ENCODE results near the gene DYNLRB1. TPM values are rescaled to one million over a fixed set of nuclear protein-coding genes. Genes with fewer than 3 reads are reported as not detected.

Gene DYNLRB1
- total and polyA plus RNA-seq, 2 donors (not counting 1 experiment from before 2014, with no cell fraction given), result 55.3 to 120 TPM

DNA sequence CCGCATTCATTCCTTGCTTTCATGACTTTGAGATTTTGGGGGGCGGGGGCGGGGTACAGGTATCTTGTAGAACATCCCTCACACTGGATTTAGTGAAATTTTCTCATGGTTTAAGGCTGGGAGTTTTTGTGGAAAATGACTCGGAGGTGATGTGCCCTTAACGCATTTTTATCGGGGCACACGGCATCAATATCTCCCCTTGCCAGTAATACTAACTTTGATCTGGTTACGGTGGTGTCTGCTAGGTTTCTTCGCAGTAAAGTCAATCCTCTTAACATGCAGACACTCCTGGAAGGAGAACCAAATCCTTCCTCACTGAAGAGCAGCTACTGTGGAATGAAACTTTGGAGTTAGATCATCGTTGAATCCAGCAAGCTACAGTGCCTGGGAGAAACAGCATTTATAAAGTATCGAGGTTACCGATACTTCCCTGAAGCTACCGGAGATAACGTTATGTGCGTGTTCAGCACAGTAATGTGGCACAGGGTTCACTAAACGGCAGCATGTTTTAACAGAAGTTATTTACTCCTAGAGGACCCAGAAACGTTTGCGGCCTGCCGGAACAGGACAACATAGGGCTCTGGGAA lies 1.2 kb upstream of the DYNLRB1 start:
- no peaks in the 10 kb centered on the region for H3K27me3 Mint-ChIP-seq
- ATAC-seq (ENCODE audit: low read depth), result no peak
- peaks cover 5 to 10% of the 10 kb centered on the region in 2 donors for H3K4me1 ChIP-seq (ENCODE audit: control insufficient read depth in 2 of 2, insufficient read depth in 2 of 2, low read length in 2 of 2)
- ChIA-PET CTCF (interaction anchor here (0.7 to 5.3 kb wide), 12 partner anchors 8 to 255 kb away, joined by 3 to 38 read pairs (median 5); partner anchors contain the start of genes AHCY, ITCH and MAP1LC3A), POLR2A (interaction anchor here (0.9 kb wide), 1 partner anchor 162 kb away, joined by 8 read pairs; the partner anchor contains the start of gene PIGU)
- H3K27me3 ChIP-seq (replicated peaks in 1 of 4; ENCODE audit: control extremely low read depth in 1 of 4, control insufficient read depth in 3 of 4, insufficient read depth in 4 of 4, low read length in 3 of 4), result no peaks in the 10 kb centered on the region
- no peak for DNase-seq
- H3K9ac ChIP-seq (ENCODE audit: low read length), result peak overlapping the region; percentile 94
- TF ChIP-seq, protein P1, sequence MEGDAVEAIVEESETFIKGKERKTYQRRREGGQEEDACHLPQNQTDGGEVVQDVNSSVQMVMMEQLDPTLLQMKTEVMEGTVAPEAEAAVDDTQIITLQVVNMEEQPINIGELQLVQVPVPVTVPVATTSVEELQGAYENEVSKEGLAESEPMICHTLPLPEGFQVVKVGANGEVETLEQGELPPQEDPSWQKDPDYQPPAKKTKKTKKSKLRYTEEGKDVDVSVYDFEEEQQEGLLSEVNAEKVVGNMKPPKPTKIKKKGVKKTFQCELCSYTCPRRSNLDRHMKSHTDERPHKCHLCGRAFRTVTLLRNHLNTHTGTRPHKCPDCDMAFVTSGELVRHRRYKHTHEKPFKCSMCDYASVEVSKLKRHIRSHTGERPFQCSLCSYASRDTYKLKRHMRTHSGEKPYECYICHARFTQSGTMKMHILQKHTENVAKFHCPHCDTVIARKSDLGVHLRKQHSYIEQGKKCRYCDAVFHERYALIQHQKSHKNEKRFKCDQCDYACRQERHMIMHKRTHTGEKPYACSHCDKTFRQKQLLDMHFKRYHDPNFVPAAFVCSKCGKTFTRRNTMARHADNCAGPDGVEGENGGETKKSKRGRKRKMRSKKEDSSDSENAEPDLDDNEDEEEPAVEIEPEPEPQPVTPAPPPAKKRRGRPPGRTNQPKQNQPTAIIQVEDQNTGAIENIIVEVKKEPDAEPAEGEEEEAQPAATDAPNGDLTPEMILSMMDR (IDR thresholded peaks at IDR 0.05), result no peak
- TF ChIP-seq EZH2 (IDR thresholded peaks at IDR 0.05; ENCODE audit: borderline replicate concordance, insufficient read depth, low read depth, low read length, poor library complexity, severe bottlenecking), result no peak
- H3K27ac ChIP-seq (ENCODE audit: low read length in 2 of 2), result peak overlapping the region in 1 of 2 donors; percentile 85
- H3K36me3 ChIP-seq (replicated peaks in 1 of 2; ENCODE audit: control extremely low read depth in 1 of 2, control insufficient read depth in 1 of 2, extremely low read depth in 1 of 2, insufficient read depth in 2 of 2, low read length in 1 of 2), result peaks cover 3 to 7% of the 10 kb centered on the region in 2 experiments
- H3K9me3 ChIP-seq (ENCODE audit: control extremely low read depth in 1 of 3, control insufficient read depth in 2 of 3, insufficient read depth in 1 of 3, low read length in 2 of 3), result no peaks in the 10 kb centered on the region
- peak overlapping the region; percentile 83 for H3K4me2 ChIP-seq (replicated peaks; ENCODE audit: low read depth, low read length, poor library complexity, severe bottlenecking)
- intact Hi-C loops (cut with micrococcal nuclease), result loop anchor here (1.0 to 5.0 kb wide), 4 partner anchors 152 to 523 kb away; partner anchors contain the start of genes AHCY, EIF2S2, ITCH and RALY
- H3K79me2 ChIP-seq (ENCODE audit: control insufficient read depth, insufficient read depth, low read length), result peaks cover 42% of the 10 kb centered on the region
- WGBS (ENCODE audit: insufficient coverage), result 7% methylated on average over 10 of the region's 19 CpGs
- H3K4me1 Mint-ChIP-seq, result peaks cover 43% of the 10 kb centered on the region
- peak overlapping the region; percentile 97 for H3K27ac Mint-ChIP-seq
- peak overlapping the region; percentile 90 for H2AFZ ChIP-seq (ENCODE audit: insufficient read depth, low read depth, low read length, poor library complexity, severe bottlenecking)
- H4K20me1 ChIP-seq (ENCODE audit: control insufficient read depth, insufficient read depth, low read length, poor library complexity, severe bottlenecking), result peaks cover 14% of the 10 kb centered on the region
- peak overlapping the region; percentile 66 to 99 (median 95) for H3K4me3 ChIP-seq (ENCODE audit: control extremely low read depth in 1 of 5, extremely low read depth in 1 of 5, insufficient read depth in 1 of 5, low read depth in 2 of 5, low read length in 4 of 5)
- H3K9me3 Mint-ChIP-seq (ENCODE audit: insufficient read depth), result no peaks in the 10 kb centered on the region
- peak overlapping the region; percentile 97 for H3K4me3 Mint-ChIP-seq

Data from B cell (primary cell).